GM06990 (cell line): Measurements from ENCODE around the gene PCBP3.

ENCODE experiments used
- DNase-seq: peaks from one replicate; pipeline ENCODE4 v3.0.0-alpha.2; 2011; ENCODE audit not compliant: insufficient read length; ENCODE audit errors: extremely low read depth
- H3K27me3 ChIP-seq: replicated peaks from 2 replicates; pipeline ENCODE4 v1.6.0; 2011; ENCODE audit warnings: low read length; ENCODE audit not compliant: control insufficient read depth, insufficient read depth
- H3K36me3 ChIP-seq: 2 replicates; pipeline ENCODE4 v1.5.1; 2011; ENCODE audit warnings: low read length; ENCODE audit not compliant: control insufficient read depth, insufficient read depth
- H3K4me3 ChIP-seq: replicated peaks from 2 replicates; pipeline ENCODE4 v1.5.1; 2011; ENCODE audit warnings: low read depth, mild to moderate bottlenecking, control low read depth, low read length
- TF ChIP-seq, protein P1 (sequence below): IDR thresholded peaks from 2 replicates; pipeline ENCODE4 v1.5.1; 2011; ENCODE audit warnings: low read length, control low read depth, mild to moderate bottlenecking, inconsistent platforms; ENCODE audit not compliant: insufficient read depth, poor library complexity, severe bottlenecking

PCBP3 gene

DNA sequence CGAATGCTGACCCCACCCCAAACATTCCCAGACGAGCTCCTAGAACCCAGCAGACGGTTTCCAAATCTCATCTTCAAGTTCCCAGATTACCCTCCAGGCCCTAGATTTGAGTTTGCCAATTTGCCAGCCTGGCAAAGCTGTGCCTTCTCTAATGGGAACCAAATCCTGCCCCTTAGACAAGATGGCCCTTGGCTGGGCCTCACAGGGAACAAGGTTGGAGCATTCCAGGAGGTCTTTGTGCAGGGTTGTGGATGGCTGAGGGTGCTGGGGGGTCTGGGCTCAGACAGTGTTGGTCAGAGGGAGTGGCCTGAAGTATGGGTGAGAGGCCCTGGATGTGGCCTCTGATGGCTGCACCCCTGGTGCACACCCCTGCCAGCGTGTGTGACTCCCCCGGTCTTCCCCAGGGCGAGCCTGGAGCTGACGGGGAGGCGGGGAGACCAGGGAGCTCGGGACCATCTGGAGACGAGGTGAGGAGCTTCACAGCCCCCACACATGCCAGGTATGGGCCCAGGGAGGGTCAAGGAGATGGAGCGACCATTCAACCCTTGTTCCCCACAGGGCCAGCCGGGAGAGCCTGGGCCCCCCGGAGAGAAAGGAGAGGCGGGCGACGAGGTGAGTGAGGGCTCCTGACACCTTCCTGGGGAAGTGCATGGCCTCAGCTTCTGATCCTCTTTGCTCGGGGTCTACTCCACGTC, 348.2 kb downstream of the PCBP3 start:
- no peaks in the 10 kb centered on the region for H3K36me3 ChIP-seq
- no peaks in the 10 kb centered on the region for H3K27me3 ChIP-seq
- TF ChIP-seq, protein P1, sequence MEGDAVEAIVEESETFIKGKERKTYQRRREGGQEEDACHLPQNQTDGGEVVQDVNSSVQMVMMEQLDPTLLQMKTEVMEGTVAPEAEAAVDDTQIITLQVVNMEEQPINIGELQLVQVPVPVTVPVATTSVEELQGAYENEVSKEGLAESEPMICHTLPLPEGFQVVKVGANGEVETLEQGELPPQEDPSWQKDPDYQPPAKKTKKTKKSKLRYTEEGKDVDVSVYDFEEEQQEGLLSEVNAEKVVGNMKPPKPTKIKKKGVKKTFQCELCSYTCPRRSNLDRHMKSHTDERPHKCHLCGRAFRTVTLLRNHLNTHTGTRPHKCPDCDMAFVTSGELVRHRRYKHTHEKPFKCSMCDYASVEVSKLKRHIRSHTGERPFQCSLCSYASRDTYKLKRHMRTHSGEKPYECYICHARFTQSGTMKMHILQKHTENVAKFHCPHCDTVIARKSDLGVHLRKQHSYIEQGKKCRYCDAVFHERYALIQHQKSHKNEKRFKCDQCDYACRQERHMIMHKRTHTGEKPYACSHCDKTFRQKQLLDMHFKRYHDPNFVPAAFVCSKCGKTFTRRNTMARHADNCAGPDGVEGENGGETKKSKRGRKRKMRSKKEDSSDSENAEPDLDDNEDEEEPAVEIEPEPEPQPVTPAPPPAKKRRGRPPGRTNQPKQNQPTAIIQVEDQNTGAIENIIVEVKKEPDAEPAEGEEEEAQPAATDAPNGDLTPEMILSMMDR = no peak
- H3K4me3 ChIP-seq = no peak overlapping the region
- DNase-seq = peak; percentile 1
